Hematopoietic multipotent progenitor cell treated with erythropoietin and hydrocortisone succinate and interleukin-3 and kit ligand, for 8 days (in vitro differentiated cells): ENCODE results near the gene KLF11.

Source experiments
- DNase-seq: peaks from one replicate; pipeline ENCODE4 v3.0.0-alpha.2; 2015

KLF11 gene

DNA sequence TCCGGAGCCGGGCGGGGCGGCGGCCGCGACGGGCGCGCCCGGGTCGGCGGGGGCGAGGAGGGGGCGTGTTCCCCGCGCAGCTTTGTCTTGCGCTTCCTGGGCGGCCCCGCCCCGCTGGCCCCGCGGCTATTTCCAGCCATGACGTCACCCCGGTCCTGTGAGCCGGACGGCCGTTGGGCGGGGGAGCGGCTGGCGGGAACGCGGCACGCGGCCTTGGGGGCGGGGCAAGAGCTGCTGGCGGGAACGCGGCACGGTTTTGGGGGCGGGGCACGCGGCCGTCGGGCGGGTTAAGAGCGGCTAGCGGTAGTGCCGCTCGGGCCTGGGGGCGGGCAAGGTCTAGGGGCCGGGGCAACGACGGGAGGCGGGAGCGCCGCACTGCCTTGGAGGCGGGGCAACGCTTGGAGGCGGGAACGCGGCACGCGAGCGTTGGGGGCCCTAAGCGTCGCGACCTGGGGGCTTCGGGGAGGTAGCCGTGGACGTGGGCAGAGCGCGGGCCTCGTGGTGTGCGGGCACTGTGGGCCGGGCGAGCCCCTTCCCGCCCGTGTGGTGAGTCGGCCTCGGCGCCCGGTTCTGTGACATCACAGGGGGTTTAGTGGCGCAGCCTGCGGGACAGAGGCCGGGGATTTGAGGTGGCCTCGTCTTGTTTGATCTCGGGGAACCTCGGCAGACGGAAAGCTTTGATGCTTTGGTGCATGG lies 704 bp downstream of the KLF11 start:
- DNase-seq = peak; percentile 88

GRCh38 chr2:10045561-10046355 lies 2.4 kb downstream of the KLF11 start:
- no peak for DNase-seq

DNA sequence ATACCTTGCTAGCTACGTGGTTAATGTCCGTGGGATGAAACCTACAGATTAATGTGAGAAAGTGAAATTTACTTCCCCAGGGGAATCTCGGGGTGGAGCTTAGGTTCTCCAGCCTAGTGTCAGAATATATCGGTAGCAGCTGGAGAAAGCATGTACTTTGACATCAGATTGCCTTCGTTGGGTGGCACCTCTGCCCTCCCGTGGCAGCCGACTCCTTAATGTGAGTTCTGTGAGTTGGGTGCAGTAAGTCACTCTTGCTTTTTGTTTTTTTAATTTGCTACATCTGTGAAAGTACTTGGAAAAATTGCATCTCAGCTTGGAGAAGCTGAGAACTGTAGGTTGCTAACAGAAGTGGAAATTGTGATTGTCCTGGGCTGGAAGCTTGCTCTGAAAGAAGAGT lies 3.6 kb downstream of the KLF11 start:
- no peak for DNase-seq

DNA sequence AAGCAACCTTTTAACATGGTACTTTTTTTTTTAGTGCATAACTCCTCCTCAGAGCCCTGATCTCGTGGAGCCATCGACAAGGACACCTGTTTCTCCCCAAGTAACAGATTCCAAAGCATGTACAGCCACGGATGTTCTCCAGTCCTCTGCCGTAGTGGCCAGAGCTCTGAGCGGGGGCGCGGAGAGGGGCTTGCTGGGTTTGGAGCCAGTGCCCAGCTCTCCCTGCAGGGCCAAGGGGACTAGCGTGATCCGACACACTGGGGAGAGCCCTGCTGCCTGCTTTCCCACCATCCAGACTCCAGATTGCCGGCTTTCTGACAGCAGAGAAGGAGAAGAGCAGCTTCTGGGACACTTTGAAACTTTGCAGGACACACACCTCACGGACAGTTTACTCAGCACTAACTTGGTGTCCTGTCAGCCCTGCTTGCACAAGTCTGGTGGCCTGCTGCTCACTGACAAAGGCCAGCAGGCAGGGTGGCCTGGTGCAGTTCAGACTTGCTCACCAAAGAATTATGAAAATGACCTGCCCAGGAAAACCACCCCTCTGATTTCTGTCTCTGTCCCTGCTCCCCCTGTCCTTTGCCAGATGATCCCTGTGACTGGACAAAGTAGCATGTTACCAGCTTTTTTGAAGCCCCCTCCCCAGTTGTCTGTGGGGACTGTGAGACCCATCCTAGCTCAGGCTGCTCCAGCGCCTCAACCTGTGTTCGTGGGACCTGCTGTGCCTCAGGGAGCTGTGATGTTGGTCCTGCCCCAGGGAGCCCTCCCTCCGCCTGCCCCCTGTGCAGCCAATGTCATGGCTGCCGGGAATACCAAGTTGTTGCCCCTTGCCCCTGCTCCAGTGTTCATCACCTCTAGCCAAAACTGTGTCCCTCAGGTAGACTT lies 4.5 kb downstream of the KLF11 start:
- no peak for DNase-seq

GRCh38 chr2:10048501-10049171 lies 5.3 kb downstream of the KLF11 start:
- DNase-seq = peak; percentile 69

GRCh38 chr2:10052216-10052615 lies 8.9 kb downstream of the KLF11 start:
- no peak for DNase-seq

- no peak for DNase-seq
These were observed 10.0 kb downstream of the KLF11 start for GRCh38 chr2:10053351-10053750.

- no peak for DNase-seq
These were observed 11.1 kb downstream of the KLF11 start for GRCh38 chr2:10054424-10054823.

DNA sequence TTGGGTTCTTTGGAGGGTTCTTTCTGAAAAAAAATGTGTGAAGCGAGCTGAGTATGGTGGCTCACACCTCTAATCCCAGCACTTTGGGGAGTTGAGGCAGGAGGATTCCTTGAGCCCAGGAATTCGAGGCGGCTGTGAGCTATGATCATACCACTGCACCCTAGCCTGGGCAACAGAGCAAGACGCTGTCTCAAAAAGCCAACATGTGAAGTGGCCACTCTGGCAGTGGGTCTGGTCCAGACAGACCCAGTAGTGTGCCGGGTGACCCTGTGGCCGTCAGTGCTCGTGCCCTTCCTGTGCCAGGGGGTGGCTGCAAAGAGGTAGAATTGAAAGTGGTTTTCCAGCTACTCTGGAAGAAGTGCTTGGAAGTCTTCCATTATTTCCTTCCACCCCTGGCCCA lies 11.6 kb downstream of the KLF11 start:
- DNase-seq = no peak

DNA sequence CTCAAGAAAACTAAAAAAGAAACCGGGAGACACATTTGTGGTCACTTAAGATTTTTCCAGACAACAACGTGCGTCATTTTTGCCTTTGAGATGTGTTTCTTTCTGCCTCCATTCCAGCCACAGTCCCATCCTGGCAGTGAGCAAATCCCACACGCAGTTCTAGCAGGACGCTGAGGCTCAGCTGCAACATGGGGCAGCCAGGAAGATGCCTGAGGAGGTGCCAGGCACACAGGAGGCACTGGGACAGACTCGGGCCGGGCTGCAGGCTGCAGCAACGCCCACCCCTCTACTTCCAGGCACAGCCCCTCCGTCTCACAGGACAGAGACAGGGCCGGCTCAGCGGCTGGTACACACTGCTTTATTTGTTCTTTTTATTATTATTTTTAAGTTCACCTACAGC lies 13.1 kb downstream of the KLF11 start:
- DNase-seq = no peak

DNA sequence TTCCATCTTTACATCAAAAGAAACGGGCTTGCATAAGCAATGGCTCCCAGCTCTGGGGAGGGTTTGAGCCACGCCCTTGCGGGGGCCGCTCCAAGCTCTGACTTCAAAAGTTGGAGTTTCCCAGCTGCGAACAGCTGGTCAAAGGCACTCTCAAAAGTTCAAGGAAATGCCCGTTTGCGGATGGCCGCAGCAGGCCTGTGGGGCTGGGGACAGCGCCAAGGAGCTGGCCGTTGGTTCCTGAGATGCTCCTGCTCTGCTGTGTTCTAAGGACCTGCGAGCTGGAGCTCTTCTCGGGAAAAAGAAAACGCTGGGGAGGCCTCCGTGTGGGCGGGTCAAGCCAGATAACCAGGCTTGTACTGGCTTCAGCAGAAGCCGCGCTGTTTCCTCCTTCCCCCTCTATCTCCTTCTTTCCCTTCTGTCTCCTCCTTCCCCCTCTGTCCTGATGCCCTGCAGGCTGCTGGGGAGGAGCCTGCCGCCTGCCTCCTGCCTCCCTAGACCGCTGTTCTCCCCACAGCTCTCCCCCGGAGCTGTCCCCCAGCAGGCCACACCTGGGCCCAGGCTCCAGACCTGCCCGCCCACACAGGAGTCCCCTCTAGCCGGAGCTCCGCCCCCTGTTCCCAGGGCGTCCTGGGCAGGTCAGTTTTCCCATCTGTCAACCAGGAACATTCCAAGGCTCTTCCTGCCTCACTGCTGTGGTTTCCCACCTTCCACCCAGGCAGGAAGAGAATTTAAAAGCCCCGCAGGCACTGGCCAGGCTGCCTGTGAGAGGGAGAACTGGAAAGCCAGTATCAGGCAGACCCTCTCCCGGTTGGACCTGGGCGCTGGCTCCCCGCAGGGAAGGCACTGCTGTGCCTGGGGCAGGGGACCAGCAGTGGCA lies 14.1 kb downstream of the KLF11 start:
- DNase-seq = peak; percentile 39

DNA sequence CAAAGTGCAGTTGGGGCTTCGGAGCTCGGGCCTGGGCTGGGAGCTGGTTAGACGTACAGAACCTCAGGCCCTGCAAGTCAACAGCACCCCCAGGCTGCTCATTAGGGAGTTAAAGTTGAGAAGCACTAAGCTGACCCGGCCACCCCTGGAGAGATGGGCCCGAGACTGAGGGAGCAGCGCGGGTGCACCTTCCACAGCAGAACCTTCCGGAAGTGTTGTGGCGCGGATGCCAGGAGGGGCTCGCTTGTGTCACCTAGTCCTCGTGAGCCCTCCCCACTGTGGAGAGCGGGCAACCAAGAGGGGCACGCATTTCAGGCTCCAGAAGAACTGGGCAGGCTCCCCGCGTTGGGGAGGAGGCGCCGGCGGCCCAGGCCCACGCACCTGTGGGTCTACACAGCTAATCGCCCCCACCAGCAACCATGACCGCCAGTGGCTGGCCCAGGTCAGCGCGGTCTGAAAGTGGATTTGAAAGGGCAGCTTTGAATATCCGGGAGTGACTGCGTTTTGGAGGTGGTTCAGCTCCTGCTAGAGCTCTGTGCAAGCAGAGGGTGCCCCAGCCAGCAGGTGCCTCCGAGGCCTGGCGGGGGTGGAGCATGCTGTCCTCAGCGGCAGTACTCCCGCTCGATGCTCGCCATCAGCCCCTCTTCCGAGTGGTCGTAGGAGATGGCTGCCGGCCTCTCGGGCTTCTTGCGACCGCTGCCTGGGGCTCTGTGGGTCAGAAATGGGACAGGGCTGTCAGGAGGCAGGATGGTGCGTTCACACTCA lies 15.1 kb downstream of the KLF11 start:
- DNase-seq = no peak

DNA sequence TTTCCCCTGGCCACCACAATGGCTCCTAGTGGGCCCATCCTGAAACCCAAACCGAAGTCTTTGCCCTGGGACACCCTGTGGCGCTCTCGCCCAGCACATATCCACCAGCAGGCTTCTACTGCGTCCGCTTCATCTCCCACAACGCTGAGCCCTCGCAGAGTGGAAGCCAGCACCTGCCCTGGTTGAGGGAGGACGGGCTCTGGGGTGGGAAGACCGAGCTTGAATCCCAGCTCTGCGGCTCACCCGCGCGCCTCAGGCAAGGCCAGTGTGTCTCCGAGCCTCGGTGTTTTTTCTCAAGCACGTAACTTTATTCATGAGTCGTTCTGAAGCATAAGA lies 15.6 kb downstream of the KLF11 start:
- no peak for DNase-seq

GRCh38 chr2:10059552-10060335 lies 16.4 kb downstream of the KLF11 start:
- no peak for DNase-seq

DNA sequence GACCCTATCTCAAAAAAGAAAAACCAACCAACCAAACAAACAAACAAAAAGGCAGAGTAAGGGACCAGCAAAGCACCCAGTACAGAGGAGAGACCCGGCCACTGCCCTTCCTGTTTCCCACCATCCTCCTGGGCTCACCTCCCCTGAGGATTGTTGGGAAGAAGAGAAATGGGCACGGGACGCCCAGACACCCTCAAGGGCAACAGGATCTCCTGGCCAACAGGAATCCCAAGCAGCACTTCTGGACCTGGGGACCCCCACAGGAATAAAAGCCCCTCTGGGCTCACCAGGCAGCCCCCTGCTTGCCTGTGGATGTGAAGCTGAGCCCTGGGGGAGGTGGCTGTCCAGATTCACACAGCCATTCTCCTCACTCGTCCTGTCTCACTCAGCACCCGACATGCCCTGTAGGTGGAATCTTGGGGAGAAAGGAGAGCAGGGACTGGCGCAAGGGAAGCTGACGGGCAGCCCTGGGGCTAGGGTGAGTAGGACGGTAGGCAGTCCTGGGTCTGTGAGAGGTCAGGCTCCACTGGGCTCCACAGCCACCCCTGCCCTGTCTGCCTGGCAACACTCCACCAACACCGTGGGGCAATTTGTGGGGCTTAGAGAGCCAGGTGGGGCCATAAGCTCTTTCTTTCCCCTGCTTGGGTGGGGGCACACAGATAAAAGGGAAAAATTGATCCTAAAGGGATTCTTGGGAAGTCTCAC lies 18.0 kb downstream of the KLF11 start:
- no peak for DNase-seq

DNA sequence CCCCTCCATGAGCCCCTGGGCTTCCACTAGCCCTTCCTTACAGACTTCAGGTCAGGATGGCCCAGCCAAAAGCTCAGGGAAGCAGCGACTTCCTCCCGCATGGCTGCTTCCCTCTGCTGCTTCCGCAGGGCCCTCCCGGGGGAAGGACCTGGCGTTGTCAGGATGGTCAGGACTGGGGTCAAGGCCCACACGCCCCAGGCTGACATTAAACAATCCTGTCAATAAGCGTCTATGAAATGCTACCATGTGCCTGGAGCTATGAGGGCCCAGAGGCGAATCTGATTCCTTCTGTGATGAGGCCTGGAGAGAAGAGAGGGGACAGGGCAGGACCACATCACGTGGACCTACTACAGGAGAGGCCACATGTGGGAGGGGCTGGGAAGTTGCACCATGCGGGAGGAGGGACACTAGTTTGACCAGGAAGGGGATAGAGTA lies 19.6 kb downstream of the KLF11 start:
- DNase-seq = no peak

- no peak for DNase-seq
These were observed 20.2 kb downstream of the KLF11 start for GRCh38 chr2:10063566-10063965.

DNA sequence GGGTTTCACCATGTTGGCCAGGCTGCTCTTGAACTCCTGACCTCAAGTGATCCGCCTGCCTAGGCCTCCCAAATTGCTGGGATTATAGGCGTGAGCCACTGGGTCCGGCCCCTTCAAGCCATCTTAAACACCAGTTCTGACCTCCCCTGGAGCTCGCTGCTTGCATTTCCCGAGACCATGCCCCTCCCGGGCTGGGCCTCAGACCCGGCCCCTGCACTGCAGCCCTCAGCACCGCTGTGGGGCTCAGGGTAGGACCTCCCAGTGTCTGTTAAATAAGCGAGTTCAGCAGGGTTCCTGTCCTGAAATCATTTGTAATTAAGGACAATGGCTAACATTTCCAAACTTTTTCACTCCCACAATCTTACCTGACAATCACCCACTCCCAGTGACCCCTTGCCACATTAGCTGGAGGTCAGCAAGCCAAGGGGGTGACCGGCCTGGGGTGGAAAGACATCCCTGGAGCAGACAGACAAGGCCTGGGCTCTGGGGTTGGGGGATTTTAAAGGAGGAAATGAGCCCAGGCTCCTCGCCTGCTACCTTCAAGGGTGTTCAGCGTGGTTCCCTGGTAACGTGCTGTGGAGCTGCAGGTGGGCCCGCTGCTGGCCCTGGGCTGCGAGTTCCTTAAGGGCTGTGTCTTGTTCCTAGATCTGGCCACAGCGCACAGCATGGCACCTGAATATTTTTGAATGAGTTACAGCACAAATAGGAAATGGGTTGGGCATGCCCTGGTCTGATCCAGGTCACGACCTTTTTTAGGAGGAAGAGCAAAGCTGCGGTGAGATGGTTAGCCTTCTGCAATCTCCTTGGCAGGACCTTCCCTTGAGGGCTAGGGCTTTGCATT lies 21.8 kb downstream of the KLF11 start:
- DNase-seq = no peak

DNA sequence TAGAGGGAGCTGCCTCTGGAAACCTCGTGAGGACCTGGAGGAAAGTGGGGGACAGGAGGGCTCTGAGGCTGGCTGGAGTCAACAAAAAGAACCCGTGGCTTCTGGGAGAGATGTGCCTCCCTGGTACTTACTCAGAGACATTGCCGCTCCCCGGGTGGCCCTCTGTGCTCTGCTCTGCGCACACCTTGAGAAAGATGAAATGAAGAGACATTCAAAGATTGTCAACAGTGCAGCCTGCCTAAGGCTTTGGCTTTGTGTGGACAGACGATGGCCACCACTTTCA lies 22.4 kb downstream of the KLF11 start:
- no peak for DNase-seq
